Measurements from ENCODE around the gene ZMAT3.

The ZMAT3 gene

DNA sequence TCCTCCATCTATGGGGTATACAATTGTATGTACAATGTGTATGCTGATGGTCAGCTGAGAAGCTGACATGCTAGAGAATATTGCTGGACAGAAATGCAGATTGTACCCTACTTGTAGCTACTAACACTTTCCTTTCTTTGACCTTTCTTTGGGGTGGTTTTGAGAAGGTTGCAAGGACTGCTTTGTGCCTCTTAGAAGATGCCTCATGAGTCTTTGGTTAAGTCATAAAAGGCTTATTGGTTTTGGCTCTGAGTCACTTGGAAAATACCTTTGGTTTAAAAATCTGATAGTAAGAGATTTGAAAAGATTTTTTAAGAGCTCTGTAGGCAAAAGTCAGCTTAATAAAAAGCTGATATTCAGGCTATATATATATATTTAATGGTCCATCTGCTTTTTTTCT lies 71.5 kb downstream of the ZMAT3 start:
- CTCF ChIA-PET: interaction anchor here (1.2 kb wide), 1 partner anchor 15 kb away, joined by 3 read pairs; no protein-coding TSS in a partner anchor
- peak; percentile 9 for DNase-seq (ENCODE audit: low read depth, low spot score)
- TF ChIP-seq, protein P1, sequence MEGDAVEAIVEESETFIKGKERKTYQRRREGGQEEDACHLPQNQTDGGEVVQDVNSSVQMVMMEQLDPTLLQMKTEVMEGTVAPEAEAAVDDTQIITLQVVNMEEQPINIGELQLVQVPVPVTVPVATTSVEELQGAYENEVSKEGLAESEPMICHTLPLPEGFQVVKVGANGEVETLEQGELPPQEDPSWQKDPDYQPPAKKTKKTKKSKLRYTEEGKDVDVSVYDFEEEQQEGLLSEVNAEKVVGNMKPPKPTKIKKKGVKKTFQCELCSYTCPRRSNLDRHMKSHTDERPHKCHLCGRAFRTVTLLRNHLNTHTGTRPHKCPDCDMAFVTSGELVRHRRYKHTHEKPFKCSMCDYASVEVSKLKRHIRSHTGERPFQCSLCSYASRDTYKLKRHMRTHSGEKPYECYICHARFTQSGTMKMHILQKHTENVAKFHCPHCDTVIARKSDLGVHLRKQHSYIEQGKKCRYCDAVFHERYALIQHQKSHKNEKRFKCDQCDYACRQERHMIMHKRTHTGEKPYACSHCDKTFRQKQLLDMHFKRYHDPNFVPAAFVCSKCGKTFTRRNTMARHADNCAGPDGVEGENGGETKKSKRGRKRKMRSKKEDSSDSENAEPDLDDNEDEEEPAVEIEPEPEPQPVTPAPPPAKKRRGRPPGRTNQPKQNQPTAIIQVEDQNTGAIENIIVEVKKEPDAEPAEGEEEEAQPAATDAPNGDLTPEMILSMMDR (IDR thresholded peaks at IDR 0.05; ENCODE audit: insufficient read depth, low read length, missing control alignments): no peak
- POLR2A ChIA-PET: no interaction called here
- H3K4me3 ChIP-seq (ENCODE audit: low read depth, low read length): no peak overlapping the region

DNA sequence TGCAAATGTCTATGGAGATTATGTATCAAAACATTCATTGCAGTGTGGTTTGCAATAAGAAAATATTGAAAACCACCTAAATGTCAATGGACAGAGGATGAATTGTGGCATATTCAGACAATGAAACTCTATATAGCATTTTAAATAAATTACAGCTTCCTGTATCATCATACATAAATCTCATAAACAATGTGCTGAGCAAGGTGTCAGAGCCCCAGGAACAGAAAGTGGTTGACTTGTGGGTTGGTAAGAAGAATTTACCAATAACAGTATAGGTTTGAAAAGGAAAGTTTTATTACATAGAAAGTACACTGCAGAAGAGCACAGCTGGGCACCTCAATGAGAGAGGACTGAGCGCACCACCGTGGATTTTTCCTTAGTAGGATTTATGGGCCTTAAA lies 75.2 kb downstream of the ZMAT3 start:
- ChIA-PET POLR2A (no interaction called here), CTCF (no interaction called here)
- TF ChIP-seq, protein P1 (IDR thresholded peaks at IDR 0.05; ENCODE audit: insufficient read depth, low read length, missing control alignments): no peak
- DNase-seq (ENCODE audit: low read depth, low spot score): no peak
- H3K4me3 ChIP-seq (ENCODE audit: low read depth, low read length): no peak overlapping the region

DNA sequence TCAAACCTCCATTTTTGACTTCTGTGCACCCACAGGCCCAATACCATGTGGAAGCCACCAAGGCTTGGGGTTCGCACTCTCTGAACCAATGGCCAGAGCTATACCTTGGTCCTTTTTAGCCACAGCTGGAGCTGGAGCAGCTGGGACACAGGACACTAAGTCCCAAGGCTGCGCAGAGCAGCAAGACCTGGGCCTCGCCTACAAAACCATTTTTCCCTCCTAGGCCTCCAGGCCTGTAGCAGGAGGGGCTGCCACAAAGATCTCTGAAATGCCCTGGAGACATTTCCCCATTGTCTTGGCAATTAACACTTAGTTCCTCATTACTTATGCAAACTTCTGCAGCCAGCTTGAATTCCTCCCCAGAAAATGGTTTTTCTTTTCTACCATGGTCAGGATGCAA lies 81.3 kb downstream of the ZMAT3 start:
- ChIA-PET POLR2A (no interaction called here), CTCF (no interaction called here)
- DNase-seq (ENCODE audit: low read depth, low spot score): no peak
- TF ChIP-seq, protein P1 (IDR thresholded peaks at IDR 0.05; ENCODE audit: insufficient read depth, low read length, missing control alignments): no peak
- H3K4me3 ChIP-seq (ENCODE audit: low read depth, low read length): no peak overlapping the region

DNA sequence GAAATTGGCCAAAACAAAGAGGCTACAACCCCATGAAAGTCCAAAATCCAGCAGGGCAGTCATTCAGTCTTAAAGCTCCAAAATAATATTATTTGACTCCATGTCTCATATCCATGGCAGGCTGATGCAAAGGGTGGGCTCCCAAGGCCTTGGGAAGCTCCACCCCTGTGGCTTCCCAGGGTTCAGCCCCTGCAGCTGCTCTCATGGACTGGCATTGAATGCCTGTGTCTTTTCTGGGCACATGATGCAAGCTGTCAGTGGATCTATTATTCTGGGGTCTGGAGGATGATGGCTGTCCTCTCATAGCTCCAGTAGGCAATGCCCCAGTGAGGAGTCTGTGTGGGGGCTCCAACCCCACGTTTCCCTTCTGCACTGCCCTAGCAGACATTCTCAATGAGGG lies 81.8 kb downstream of the ZMAT3 start:
- ChIA-PET CTCF (no interaction called here), POLR2A (no interaction called here)
- no peak overlapping the region for H3K4me3 ChIP-seq (ENCODE audit: low read depth, low read length)
- DNase-seq (ENCODE audit: low read depth, low spot score): no peak
- TF ChIP-seq, protein P1 (IDR thresholded peaks at IDR 0.05; ENCODE audit: insufficient read depth, low read length, missing control alignments): no peak

DNA sequence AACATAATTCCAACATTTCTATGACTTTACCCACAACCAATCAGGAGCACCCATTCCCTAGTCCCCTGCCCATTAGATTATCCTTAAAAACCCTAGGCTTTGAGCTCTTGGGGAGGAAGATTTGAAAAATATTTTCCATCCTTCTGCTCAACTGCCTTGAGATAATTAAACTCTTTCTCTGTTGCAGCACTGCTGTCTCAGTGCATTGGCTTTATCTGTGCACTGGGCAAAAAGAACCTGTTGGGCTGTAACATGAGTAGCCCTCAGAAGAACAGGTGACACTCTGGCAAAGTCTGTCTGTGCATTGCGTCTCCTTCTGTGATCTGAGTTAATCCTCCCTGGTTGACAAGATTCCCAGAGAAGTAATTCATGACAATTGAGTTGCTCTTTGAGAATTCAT lies 83.9 kb downstream of the ZMAT3 start:
- POLR2A ChIA-PET: no interaction called here
- H3K4me3 ChIP-seq (ENCODE audit: low read depth, low read length): no peak overlapping the region

DNA sequence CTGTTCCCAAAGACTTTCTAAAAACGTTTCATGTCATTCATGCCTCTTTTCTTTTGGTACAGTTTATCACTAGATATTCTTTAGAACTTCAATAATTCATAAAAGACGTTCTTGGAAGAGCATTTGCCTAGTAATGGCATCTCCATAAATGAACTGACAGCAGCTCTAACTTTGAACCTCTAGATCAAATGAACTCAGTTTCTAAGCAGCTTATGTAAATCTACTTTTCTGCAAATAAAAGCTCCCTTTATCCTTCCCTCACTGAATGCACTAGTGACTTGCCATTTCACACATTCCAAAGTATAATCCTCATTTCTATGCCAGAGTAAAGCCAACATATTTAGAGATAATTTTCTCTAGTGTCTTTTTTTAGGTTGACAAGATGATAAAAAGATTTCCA lies 85.2 kb downstream of the ZMAT3 start:
- TF ChIP-seq, protein P1 (IDR thresholded peaks at IDR 0.05; ENCODE audit: insufficient read depth, low read length, missing control alignments): no peak
- no peak for DNase-seq (ENCODE audit: low read depth, low spot score)
- ChIA-PET POLR2A (no interaction called here), CTCF (no interaction called here)
- H3K4me3 ChIP-seq (ENCODE audit: low read depth, low read length): no peak overlapping the region

More for the DNA sequence above, 83.9 kb downstream of the ZMAT3 start:
- CTCF ChIA-PET: interaction anchor here (1.4 kb wide), 1 partner anchor 554 kb away, joined by 3 read pairs; no protein-coding TSS in a partner anchor
- TF ChIP-seq, protein P1 (IDR thresholded peaks at IDR 0.05; ENCODE audit: insufficient read depth, low read length, missing control alignments): no peak
- no peak for DNase-seq (ENCODE audit: low read depth, low spot score)
